ENCODE measurements around the gene DYNLT5. TPM values are rescaled to one million over a fixed set of nuclear protein-coding genes. Genes with fewer than 3 reads are reported as not detected.

Gene DYNLT5
- polyA plus RNA-seq, 4 donors, result 0.39 to 1.3 TPM; not detected in 2

GRCh38 chr1:66737836-66738235 lies 14.4 kb upstream of the DYNLT5 start:
- no peak overlapping the region for H3K27ac ChIP-seq (ENCODE audit: low read depth in 1 of 3, low read length in 2 of 3)
- FAIRE-seq (no peak), DNase-seq (no peak)
- no peaks in the 10 kb centered on the region for H3K9me3 ChIP-seq (ENCODE audit: control insufficient read depth in 2 of 2, insufficient read depth in 1 of 2, low read depth in 1 of 2, low read length in 1 of 2)
- no peaks in the 10 kb centered on the region for H3K4me1 ChIP-seq (ENCODE audit: control insufficient read depth in 3 of 3, insufficient read depth in 2 of 3, low read depth in 1 of 3, low read length in 2 of 3)
- no peak overlapping the region for H3K4me3 ChIP-seq (ENCODE audit: low read depth in 1 of 3, low read length in 3 of 3)
- no peaks in the 10 kb centered on the region for H3K36me3 ChIP-seq (ENCODE audit: control insufficient read depth in 3 of 3, insufficient read depth in 2 of 3, low read depth in 1 of 3, low read length in 3 of 3)
- H3K27me3 ChIP-seq (ENCODE audit: control insufficient read depth in 3 of 3, insufficient read depth in 3 of 3, low read length in 3 of 3), result no peaks in the 10 kb centered on the region
- 17 to 50% (median 38%) methylated on average over 2 of the region's 2 CpGs for WGBS, 3 donors

GRCh38 chr1:66739401-66740157 lies 12.7 kb upstream of the DYNLT5 start:
- no peaks in the 10 kb centered on the region for H3K4me1 ChIP-seq (ENCODE audit: control insufficient read depth in 3 of 3, insufficient read depth in 2 of 3, low read depth in 1 of 3, low read length in 2 of 3)
- H3K4me3 ChIP-seq (ENCODE audit: low read depth in 1 of 3, low read length in 3 of 3), result no peak overlapping the region
- H3K36me3 ChIP-seq (ENCODE audit: control insufficient read depth in 3 of 3, insufficient read depth in 2 of 3, low read depth in 1 of 3, low read length in 3 of 3), result no peaks in the 10 kb centered on the region
- no peaks in the 10 kb centered on the region for H3K9me3 ChIP-seq (ENCODE audit: control insufficient read depth in 2 of 2, insufficient read depth in 1 of 2, low read depth in 1 of 2, low read length in 1 of 2)
- DNase-seq, result no peak
- H3K27me3 ChIP-seq (ENCODE audit: control insufficient read depth in 3 of 3, insufficient read depth in 3 of 3, low read length in 3 of 3), result no peaks in the 10 kb centered on the region
- WGBS, 3 donors, result 71 to 85% (median 81%) methylated on average over 9 of the region's 9 CpGs
- FAIRE-seq, result no peak
- H3K27ac ChIP-seq (ENCODE audit: low read depth in 1 of 3, low read length in 2 of 3), result no peak overlapping the region

- 39 to 54% (median 46%) methylated on average over 2 of the region's 2 CpGs for WGBS, 3 donors
- no peaks in the 10 kb centered on the region for H3K9me3 ChIP-seq (ENCODE audit: control insufficient read depth in 2 of 2, insufficient read depth in 1 of 2, low read depth in 1 of 2, low read length in 1 of 2)
- no peak overlapping the region for H3K27ac ChIP-seq (ENCODE audit: low read depth in 1 of 3, low read length in 2 of 3)
- DNase-seq (no peak), FAIRE-seq (no peak)
- H3K4me3 ChIP-seq (ENCODE audit: low read depth in 1 of 3, low read length in 3 of 3), result no peak overlapping the region
- no peaks in the 10 kb centered on the region for H3K36me3 ChIP-seq (ENCODE audit: control insufficient read depth in 3 of 3, insufficient read depth in 2 of 3, low read depth in 1 of 3, low read length in 3 of 3)
- H3K27me3 ChIP-seq (ENCODE audit: control insufficient read depth in 3 of 3, insufficient read depth in 3 of 3, low read length in 3 of 3), result no peaks in the 10 kb centered on the region
- H3K4me1 ChIP-seq (ENCODE audit: control insufficient read depth in 3 of 3, insufficient read depth in 2 of 3, low read depth in 1 of 3, low read length in 2 of 3), result no peaks in the 10 kb centered on the region
Observed at GRCh38 chr1:66745451-66745850, 6.8 kb upstream of the DYNLT5 start.

GRCh38 chr1:66747501-66747900 lies 4.8 kb upstream of the DYNLT5 start:
- Histone ChIP-seq H3K27me3 (ENCODE audit: control insufficient read depth in 3 of 3, insufficient read depth in 3 of 3, low read length in 3 of 3) (peaks cover 0 to 15% (median 1%) of the 10 kb centered on the region in 3 donors), H3K27ac (ENCODE audit: low read depth in 1 of 3, low read length in 2 of 3) (no peak overlapping the region), H3K4me1 (ENCODE audit: control insufficient read depth in 3 of 3, insufficient read depth in 2 of 3, low read depth in 1 of 3, low read length in 2 of 3) (peaks cover 0 to 2% (median 0%) of the 10 kb centered on the region in 3 donors), H3K9me3 (ENCODE audit: control insufficient read depth in 2 of 2, insufficient read depth in 1 of 2, low read depth in 1 of 2, low read length in 1 of 2) (no peaks in the 10 kb centered on the region), H3K36me3 (ENCODE audit: control insufficient read depth in 3 of 3, insufficient read depth in 2 of 3, low read depth in 1 of 3, low read length in 3 of 3) (no peaks in the 10 kb centered on the region), H3K4me3 (ENCODE audit: low read depth in 1 of 3, low read length in 3 of 3) (no peak overlapping the region)
- DNase-seq (no peak), FAIRE-seq (peak; percentile 47)
- 15 to 29% (median 20%) methylated on average over 1 of the region's 1 CpG for WGBS, 3 donors

GRCh38 chr1:66750577-66750976 lies 1.7 kb upstream of the DYNLT5 start:
- Histone ChIP-seq H3K9me3 (ENCODE audit: control insufficient read depth in 2 of 2, insufficient read depth in 1 of 2, low read depth in 1 of 2, low read length in 1 of 2) (no peaks in the 10 kb centered on the region), H3K36me3 (ENCODE audit: control insufficient read depth in 3 of 3, insufficient read depth in 2 of 3, low read depth in 1 of 3, low read length in 3 of 3) (no peaks in the 10 kb centered on the region), H3K27ac (ENCODE audit: low read depth in 1 of 3, low read length in 2 of 3) (no peak overlapping the region), H3K4me1 (ENCODE audit: control insufficient read depth in 3 of 3, insufficient read depth in 2 of 3, low read depth in 1 of 3, low read length in 2 of 3) (peaks cover 0 to 6% (median 0%) of the 10 kb centered on the region in 3 donors), H3K4me3 (ENCODE audit: low read depth in 1 of 3, low read length in 3 of 3) (no peak overlapping the region), H3K27me3 (ENCODE audit: control insufficient read depth in 3 of 3, insufficient read depth in 3 of 3, low read length in 3 of 3) (peaks cover 0 to 28% (median 5%) of the 10 kb centered on the region in 3 donors)
- DNase-seq (no peak), FAIRE-seq (no peak)
- 72 to 83% (median 74%) methylated on average over 3 of the region's 3 CpGs for WGBS, 3 donors

GRCh38 chr1:66751160-66751559 lies 1.1 kb upstream of the DYNLT5 start:
- Histone ChIP-seq H3K4me3 (ENCODE audit: low read depth in 1 of 3, low read length in 3 of 3) (no peak overlapping the region), H3K36me3 (ENCODE audit: control insufficient read depth in 3 of 3, insufficient read depth in 2 of 3, low read depth in 1 of 3, low read length in 3 of 3) (no peaks in the 10 kb centered on the region), H3K27ac (ENCODE audit: low read depth in 1 of 3, low read length in 2 of 3) (no peak overlapping the region), H3K27me3 (ENCODE audit: control insufficient read depth in 3 of 3, insufficient read depth in 3 of 3, low read length in 3 of 3) (peaks cover 0 to 28% (median 5%) of the 10 kb centered on the region in 3 donors), H3K4me1 (ENCODE audit: control insufficient read depth in 3 of 3, insufficient read depth in 2 of 3, low read depth in 1 of 3, low read length in 2 of 3) (peaks cover 0 to 6% (median 0%) of the 10 kb centered on the region in 3 donors), H3K9me3 (ENCODE audit: control insufficient read depth in 2 of 2, insufficient read depth in 1 of 2, low read depth in 1 of 2, low read length in 1 of 2) (no peaks in the 10 kb centered on the region)
- DNase-seq (no peak), FAIRE-seq (no peak)
- WGBS, 3 donors, result 54 to 79% (median 70%) methylated on average over 4 of the region's 4 CpGs

- Histone ChIP-seq H3K9me3 (ENCODE audit: control insufficient read depth in 2 of 2, insufficient read depth in 1 of 2, low read depth in 1 of 2, low read length in 1 of 2) (no peaks in the 10 kb centered on the region), H3K27me3 (ENCODE audit: control insufficient read depth in 3 of 3, insufficient read depth in 3 of 3, low read length in 3 of 3) (peaks cover 0 to 28% (median 5%) of the 10 kb centered on the region in 3 donors), H3K27ac (ENCODE audit: low read depth in 1 of 3, low read length in 2 of 3) (no peak overlapping the region), H3K4me1 (ENCODE audit: control insufficient read depth in 3 of 3, insufficient read depth in 2 of 3, low read depth in 1 of 3, low read length in 2 of 3) (peaks cover 0 to 6% (median 0%) of the 10 kb centered on the region in 3 donors), H3K4me3 (ENCODE audit: low read depth in 1 of 3, low read length in 3 of 3) (peak overlapping the region in 1 of 3 donors; percentile 33), H3K36me3 (ENCODE audit: control insufficient read depth in 3 of 3, insufficient read depth in 2 of 3, low read depth in 1 of 3, low read length in 3 of 3) (no peaks in the 10 kb centered on the region)
- FAIRE-seq (no peak), DNase-seq (no peak)
- WGBS, 3 donors, result 43 to 44% (median 43%) methylated on average over 18 of the region's 18 CpGs
Observed at GRCh38 chr1:66752671-66753371, 562 bp downstream of the DYNLT5 start.

GRCh38 chr1:66757722-66758240 lies 5.5 kb downstream of the DYNLT5 start:
- Histone ChIP-seq H3K4me1 (ENCODE audit: control insufficient read depth in 3 of 3, insufficient read depth in 2 of 3, low read depth in 1 of 3, low read length in 2 of 3) (peaks cover 0 to under 1% (median 0%) of the 10 kb centered on the region in 3 donors), H3K27me3 (ENCODE audit: control insufficient read depth in 3 of 3, insufficient read depth in 3 of 3, low read length in 3 of 3) (peaks cover 0 to 10% (median 2%) of the 10 kb centered on the region in 3 donors), H3K36me3 (ENCODE audit: control insufficient read depth in 3 of 3, insufficient read depth in 2 of 3, low read depth in 1 of 3, low read length in 3 of 3) (no peaks in the 10 kb centered on the region), H3K4me3 (ENCODE audit: low read depth in 1 of 3, low read length in 3 of 3) (no peak overlapping the region), H3K9me3 (ENCODE audit: control insufficient read depth in 2 of 2, insufficient read depth in 1 of 2, low read depth in 1 of 2, low read length in 1 of 2) (no peaks in the 10 kb centered on the region), H3K27ac (ENCODE audit: low read depth in 1 of 3, low read length in 2 of 3) (no peak overlapping the region)
- WGBS, 3 donors, result 75 to 89% (median 87%) methylated on average over 6 of the region's 6 CpGs
- no peak for FAIRE-seq
- no peak for DNase-seq
